ENCODE data around the gene ACSS1. TPM values are rescaled to one million over a fixed set of nuclear protein-coding genes. Genes with fewer than 3 reads are reported as not detected.
"Not testable (repeated sequence)": the region's sequence is repeated elsewhere in the genome, so short reads cannot be mapped to it uniquely, and the experiment has no call there.

Gene ACSS1
- total RNA-seq, 1 donor from 2014 or later: 0.27 TPM

GRCh38 chr20:25003002-25003401 lies 54.9 kb downstream of the ACSS1 start:
- H3K79me2 ChIP-seq (ENCODE audit: insufficient read depth, low read length): no peaks in the 10 kb centered on the region
- H3K36me3 ChIP-seq (ENCODE audit: insufficient read depth, low read length): no peaks in the 10 kb centered on the region
- Mint-ChIP-seq H3K27ac (ENCODE audit: unreplicated experiment) (no peak overlapping the region), H3K4me1 (ENCODE audit: low read depth, unreplicated experiment) (no peaks in the 10 kb centered on the region), H3K36me3 (ENCODE audit: low read depth, unreplicated experiment) (no peaks in the 10 kb centered on the region), H3K9me3 (ENCODE audit: unreplicated experiment) (peaks cover 3% of the 10 kb centered on the region), H3K4me3 (ENCODE audit: unreplicated experiment) (no peak overlapping the region), H3K27me3 (ENCODE audit: low read depth, unreplicated experiment) (peaks cover 48% of the 10 kb centered on the region)
- H3K27ac ChIP-seq (ENCODE audit: low read depth, low read length): no peak overlapping the region
- H3K9ac ChIP-seq (ENCODE audit: low read length): no peak overlapping the region
- no peak overlapping the region for H2AFZ ChIP-seq (ENCODE audit: low read depth, low read length)
- FAIRE-seq (no peak), DNase-seq (ENCODE audit: low read depth) (no peak)
- H3K27me3 ChIP-seq (ENCODE audit: insufficient read depth, low read length): peaks cover 14% of the 10 kb centered on the region
- TF ChIP-seq EZH2 (IDR thresholded peaks at IDR 0.05; ENCODE audit: insufficient read depth, low read length): no peak
- no peak for TF ChIP-seq CTCF (IDR thresholded peaks at IDR 0.05; ENCODE audit: insufficient read depth, low read depth, low read length)
- no peaks in the 10 kb centered on the region for H3K9me3 ChIP-seq (ENCODE audit: insufficient read depth, low read depth, low read length)
- no peak overlapping the region for H3K4me2 ChIP-seq (ENCODE audit: low read length)
- peaks cover 3% of the 10 kb centered on the region for H3K4me1 ChIP-seq (ENCODE audit: insufficient read depth, low read length)
- H4K20me1 ChIP-seq (ENCODE audit: insufficient read depth, low read length): no peaks in the 10 kb centered on the region
- no peak overlapping the region for H3K4me3 ChIP-seq (ENCODE audit: insufficient read depth, low read depth, low read length)

- not testable (repeated sequence) for H3K27ac Mint-ChIP-seq (ENCODE audit: unreplicated experiment); H3K9me3 Mint-ChIP-seq (ENCODE audit: unreplicated experiment); H3K79me2 ChIP-seq (ENCODE audit: insufficient read depth, low read length); H3K36me3 Mint-ChIP-seq (ENCODE audit: low read depth, unreplicated experiment); DNase-seq (ENCODE audit: low read depth); H3K4me3 Mint-ChIP-seq (ENCODE audit: unreplicated experiment); H3K9ac ChIP-seq (ENCODE audit: low read length); FAIRE-seq; H3K27ac ChIP-seq (ENCODE audit: low read depth, low read length); H4K20me1 ChIP-seq (ENCODE audit: insufficient read depth, low read length); H3K4me3 ChIP-seq (ENCODE audit: insufficient read depth, low read depth, low read length); H3K9me3 ChIP-seq (ENCODE audit: insufficient read depth, low read depth, low read length); H3K4me1 Mint-ChIP-seq (ENCODE audit: low read depth, unreplicated experiment); H3K4me2 ChIP-seq (ENCODE audit: low read length); H3K36me3 ChIP-seq (ENCODE audit: insufficient read depth, low read length); H2AFZ ChIP-seq (ENCODE audit: low read depth, low read length); H3K4me1 ChIP-seq (ENCODE audit: insufficient read depth, low read length)
- peaks cover 48% of the 10 kb centered on the region for H3K27me3 Mint-ChIP-seq (ENCODE audit: low read depth, unreplicated experiment)
- H3K27me3 ChIP-seq (ENCODE audit: insufficient read depth, low read length): peaks cover 17% of the 10 kb centered on the region
Observed at GRCh38 chr20:25001323-25001722, 56.6 kb downstream of the ACSS1 start.

- Mint-ChIP-seq H3K4me1 (ENCODE audit: low read depth, unreplicated experiment) (peaks cover 4% of the 10 kb centered on the region), H3K27me3 (ENCODE audit: low read depth, unreplicated experiment) (peaks cover 40% of the 10 kb centered on the region), H3K9me3 (ENCODE audit: unreplicated experiment) (peaks cover 3% of the 10 kb centered on the region), H3K27ac (ENCODE audit: unreplicated experiment) (no peak overlapping the region), H3K36me3 (ENCODE audit: low read depth, unreplicated experiment) (no peaks in the 10 kb centered on the region), H3K4me3 (ENCODE audit: unreplicated experiment) (no peak overlapping the region)
- no peaks in the 10 kb centered on the region for H3K36me3 ChIP-seq (ENCODE audit: insufficient read depth, low read length)
- H4K20me1 ChIP-seq (ENCODE audit: insufficient read depth, low read length): no peaks in the 10 kb centered on the region
- DNase-seq (ENCODE audit: low read depth) (peak; percentile 68), FAIRE-seq (peak; percentile 67)
- H3K4me3 ChIP-seq (ENCODE audit: insufficient read depth, low read depth, low read length): no peak overlapping the region
- H3K4me2 ChIP-seq (ENCODE audit: low read length): no peak overlapping the region
- H2AFZ ChIP-seq (ENCODE audit: low read depth, low read length): no peak overlapping the region
- peaks cover 3% of the 10 kb centered on the region for H3K4me1 ChIP-seq (ENCODE audit: insufficient read depth, low read length)
- TF ChIP-seq EZH2 (IDR thresholded peaks at IDR 0.05; ENCODE audit: insufficient read depth, low read length) (no peak), CTCF (IDR thresholded peaks at IDR 0.05; ENCODE audit: insufficient read depth, low read depth, low read length) (no peak)
- H3K27me3 ChIP-seq (ENCODE audit: insufficient read depth, low read length): peaks cover 17% of the 10 kb centered on the region
- H3K9ac ChIP-seq (ENCODE audit: low read length): no peak overlapping the region
- H3K9me3 ChIP-seq (ENCODE audit: insufficient read depth, low read depth, low read length): no peaks in the 10 kb centered on the region
- H3K79me2 ChIP-seq (ENCODE audit: insufficient read depth, low read length): no peaks in the 10 kb centered on the region
- H3K27ac ChIP-seq (ENCODE audit: low read depth, low read length): no peak overlapping the region
Observed at GRCh38 chr20:25000268-25000801, 57.6 kb downstream of the ACSS1 start.

Data from astrocyte (in vitro differentiated cells and primary cell).